GDM1 (cell line): ENCODE data around the gene ZNF777.
"Not testable (repeated sequence)": the region's sequence is repeated elsewhere in the genome, so short reads cannot be mapped to it uniquely, and the experiment has no call there.

Source experiments
- DNase-seq: peaks from one replicate; lab custom pipeline; 2025; lab: John Stamatoyannopoulos, UW

The ZNF777 gene

DNA sequence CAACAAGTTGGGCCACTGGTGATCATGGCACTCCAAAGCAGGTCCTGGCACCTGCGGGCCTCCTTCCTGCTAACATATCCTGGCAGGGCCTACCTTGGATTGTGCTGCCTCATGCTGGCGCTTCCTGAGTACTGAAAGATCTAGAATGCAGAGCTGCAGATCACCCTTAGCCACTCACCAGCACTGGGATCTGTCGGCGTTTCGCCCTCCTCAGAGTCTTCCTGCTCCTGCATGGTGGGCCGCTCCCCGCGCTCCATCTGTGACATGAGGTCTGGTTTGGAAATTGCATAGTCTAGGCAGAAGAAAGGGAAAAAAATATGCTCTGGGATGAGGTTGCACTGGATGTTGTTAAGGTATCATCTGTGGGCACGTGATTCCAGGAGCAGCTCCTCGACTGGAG is 10.0 kb downstream of the ZNF777 start:
- DNase-seq, result no peak

DNA sequence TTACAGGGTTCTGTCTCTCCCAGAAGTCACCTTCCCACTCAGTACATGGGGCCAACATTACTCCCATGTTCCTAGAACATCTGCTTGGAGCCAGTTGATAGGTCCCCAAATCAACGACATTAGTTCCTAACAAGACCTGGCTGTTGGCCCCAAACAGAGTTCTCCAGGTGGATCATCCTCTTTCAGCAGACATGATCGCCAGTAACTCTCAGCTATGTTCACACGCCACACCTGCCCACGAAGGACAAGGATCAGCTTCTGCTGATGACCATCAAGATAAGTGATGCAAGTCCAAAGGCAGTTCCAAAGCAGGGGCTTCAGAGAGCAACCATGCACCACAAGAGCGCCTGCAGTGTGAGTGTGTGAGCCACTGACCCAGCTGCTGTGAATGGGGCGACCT is 11.0 kb downstream of the ZNF777 start:
- no peak for DNase-seq

DNA sequence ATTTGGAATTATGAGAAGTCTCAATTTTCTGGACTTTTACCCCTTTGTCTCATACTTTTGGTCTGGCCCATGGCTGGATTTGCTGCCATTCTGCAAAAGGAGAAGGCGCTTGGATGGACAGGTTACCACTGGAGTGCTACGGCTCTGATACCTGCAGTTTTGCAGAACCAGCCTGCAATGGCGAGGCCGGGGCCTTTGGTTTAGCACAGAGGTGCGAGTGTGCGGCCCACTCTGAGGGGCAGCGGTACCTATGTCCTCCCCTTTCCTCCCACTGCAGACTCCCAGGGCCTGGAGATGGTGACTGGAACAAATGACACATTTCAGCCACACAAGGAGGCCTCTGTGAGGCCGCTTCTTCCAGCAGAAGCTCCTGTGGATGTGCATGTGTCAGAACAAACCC is 11.9 kb downstream of the ZNF777 start:
- DNase-seq, result no peak

DNA sequence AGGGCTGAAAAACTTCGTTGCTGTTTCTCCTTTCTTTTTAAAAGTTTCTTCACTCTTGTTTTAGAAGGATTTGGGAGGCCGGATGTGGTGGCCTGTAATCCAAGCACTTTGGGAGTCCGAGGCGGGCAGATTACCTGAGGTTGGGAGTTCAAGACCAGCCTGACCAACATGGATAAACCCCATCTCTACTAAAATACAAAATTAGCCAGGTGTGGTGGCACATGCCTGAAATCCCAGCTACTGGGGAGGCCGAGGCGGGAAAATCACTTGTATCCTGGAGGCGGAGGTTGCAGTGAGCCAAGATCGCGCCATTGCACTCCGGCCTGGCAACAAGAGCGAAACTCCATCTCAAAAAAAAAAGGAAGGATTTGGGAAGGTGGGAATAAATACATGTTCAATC is 14.8 kb downstream of the ZNF777 start:
- not testable (repeated sequence) for DNase-seq

DNA sequence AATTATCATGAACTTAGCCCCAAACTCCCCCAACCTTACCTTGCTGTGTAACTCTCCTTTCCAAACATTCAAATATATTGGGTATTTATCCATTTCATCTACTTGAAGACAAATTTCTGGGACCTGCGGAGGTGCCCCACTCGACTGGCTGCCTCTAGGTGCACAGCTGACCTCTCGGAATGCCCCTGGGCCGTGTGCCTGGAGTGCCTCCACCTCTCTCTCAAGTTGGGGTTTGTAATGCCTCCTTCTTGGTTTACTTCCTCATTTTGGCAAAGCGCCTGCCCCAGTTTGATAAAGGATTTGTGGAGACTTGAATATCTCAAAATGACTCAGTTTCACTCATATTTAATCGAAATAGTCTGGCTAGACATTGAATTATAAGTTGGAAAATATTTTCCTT is 16.6 kb downstream of the ZNF777 start:
- no peak for DNase-seq

DNA sequence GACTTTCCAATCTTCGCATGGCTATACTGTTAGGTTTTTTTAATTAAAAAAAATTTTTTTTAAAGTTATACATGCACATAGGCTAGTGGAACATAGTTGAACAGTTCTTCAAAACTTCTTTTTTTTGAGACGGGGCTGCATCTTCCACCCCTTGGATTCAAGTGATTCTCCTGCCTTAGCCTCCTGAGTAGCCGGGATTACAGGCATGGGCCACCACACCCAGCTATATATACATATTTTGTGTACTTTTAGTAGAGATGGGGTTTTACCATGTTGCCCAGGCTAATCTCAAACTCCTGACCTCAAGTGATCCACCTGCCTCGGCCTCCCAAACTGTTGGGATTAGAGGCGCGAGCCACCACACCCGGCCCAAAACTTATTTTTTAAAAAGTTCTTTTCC is 17.3 kb downstream of the ZNF777 start:
- DNase-seq, result no peak

DNA sequence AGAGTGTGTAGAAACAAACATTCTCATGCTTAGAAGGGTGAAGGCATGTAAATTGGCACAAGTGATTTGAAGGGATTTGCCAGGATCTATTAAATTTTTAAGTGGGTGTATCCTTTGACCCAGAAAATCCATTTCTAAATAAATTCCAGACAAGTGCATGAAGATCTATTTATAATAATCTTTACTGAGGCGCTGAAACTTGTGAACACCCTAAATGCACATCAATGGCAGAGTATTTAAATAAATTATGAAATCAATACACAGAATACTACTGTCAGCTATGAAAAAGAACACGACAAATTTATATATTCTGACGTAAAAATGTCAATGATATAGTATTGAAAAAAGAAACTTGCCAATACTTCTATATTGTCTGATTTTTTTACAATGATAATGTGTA is 17.9 kb downstream of the ZNF777 start:
- DNase-seq, result no peak

DNA sequence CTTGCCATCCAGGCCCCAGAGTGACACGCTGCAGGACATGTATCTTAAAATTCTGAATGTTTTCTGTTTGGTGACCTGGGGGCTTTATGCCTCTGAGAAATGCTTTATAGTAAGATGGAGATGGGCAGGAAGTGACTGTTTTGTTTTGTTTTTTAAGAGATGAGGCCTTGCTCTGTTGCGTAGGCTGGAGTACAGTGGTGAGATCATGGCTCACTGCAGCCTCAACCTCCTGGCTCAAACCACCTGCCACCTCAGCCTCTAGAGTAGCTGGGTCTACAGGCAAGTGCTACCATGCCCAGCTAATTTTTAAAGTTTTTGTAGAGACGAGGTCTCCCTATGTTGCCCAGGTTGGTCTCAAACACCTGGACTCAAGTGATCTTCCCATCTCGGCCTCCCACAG is 20.6 kb downstream of the ZNF777 start:
- DNase-seq, result no peak

DNA sequence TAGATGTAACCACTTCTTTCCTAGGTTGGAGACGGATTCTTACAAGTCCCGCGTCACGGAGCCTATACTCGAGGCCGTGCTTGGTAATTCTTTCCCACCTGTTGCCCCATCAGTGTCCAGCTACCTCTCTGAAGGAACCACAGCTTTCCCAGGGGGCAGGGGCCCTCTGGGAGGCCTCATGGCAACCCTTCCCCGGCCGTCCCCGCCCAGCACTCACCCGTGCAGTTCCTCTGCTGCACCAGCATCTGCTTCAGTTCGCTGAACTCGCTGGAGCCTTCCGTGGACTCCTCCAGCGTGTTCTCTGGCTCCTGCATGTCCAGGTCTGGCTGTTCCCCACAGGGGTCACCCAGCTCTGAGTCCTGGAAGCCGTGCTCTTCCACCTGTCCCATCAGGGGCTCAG is 24.5 kb downstream of the ZNF777 start:
- no peak for DNase-seq

DNA sequence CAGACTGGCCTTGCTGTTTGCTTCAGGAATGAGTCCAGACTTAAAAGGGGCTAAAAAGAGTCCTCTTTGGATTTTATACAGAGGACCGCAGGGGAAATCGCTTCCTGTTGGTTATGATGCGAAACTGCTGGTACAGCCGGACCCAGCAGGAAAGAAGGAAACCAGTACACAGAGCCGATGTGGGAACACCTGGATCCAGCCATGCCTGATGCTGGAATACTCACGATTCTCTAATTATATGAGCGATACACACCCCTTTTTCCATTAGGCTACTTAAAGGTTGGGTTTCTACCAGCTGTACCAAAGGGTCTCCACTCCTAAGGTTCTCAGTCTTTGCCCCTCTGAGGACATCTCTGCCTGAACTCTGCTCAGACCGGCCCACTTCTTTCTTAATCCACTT is 27.7 kb downstream of the ZNF777 start:
- DNase-seq, result no peak

DNA sequence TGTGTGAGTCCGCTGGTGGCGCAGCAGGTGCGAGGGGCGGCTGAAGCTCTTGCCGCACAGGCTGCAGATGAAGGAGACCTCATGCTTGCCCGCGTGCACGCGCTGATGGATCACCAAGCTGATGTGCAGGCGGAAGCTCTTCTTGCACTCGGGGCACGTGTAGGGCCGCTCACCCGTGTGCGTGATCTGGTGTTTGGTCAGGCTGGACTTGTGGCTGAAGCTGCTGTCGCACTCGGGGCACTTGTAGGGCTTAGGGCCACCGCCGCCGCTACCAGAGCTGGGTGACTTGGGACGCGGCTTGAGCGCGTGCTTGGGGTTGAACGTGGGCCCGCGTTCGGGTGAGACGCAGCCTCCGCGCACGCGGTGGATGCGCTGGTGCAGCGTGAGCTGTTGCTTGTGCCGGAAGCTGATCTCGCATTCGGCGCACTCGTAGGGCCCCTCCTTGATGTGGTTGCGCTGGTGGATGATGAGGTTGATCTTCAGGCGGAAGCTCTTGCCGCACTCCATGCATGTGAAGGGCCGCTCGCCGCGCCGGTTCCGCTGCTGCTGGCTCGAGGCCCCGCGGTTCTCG is 28.7 kb downstream of the ZNF777 start:
- DNase-seq, result no peak

DNA sequence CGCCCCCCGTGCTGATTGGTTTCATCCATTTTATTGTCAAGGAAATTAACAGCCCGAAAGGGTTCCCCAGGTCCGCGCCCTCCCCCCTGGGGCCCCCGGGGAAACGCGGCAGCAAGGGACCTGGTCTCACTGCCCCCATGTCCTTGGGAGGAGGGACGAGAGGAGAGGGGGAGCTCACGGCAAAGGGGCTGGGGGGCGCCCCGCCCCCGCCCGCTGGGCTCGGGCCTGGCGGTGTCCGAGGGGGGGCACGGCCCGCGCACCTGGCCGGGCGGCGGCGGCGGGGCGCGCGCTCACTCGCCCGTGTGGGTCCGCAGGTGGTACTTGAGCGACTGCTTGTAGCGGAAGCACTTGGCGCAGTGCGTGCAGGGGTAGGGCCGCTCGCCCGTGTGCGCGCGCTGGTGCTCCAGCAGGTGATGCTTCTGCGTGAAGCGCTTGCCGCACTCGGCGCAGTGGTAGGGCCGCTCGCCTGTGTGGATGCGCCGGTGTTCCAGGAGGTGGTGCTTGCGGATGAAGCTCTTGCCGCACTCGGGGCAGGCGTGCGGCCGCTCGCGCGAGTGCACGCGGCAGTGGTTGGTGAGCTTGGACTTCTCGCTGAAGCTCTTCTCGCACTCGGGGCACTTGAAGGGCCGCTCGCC is 29.3 kb downstream of the ZNF777 start:
- DNase-seq, result no peak

DNA sequence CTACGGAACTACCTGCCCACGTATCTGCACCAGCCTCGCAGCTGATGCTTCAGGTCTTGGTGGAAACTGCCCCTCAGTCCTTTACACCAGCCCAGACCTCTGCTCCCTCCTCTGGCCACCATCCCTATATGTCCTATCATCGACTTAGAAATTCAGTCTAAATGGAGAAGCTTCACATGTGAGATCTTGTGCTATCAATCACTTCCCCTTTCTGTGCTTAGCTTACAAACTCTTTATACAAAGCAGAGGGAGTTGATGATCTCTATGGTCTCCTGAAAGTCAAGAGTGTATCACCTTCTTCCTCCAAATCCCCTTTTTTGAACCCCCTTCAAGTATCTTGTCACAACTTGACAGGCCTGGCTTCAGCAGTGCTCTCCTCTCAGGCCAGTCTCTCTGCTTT is 30.7 kb downstream of the ZNF777 start:
- DNase-seq, result no peak

DNA sequence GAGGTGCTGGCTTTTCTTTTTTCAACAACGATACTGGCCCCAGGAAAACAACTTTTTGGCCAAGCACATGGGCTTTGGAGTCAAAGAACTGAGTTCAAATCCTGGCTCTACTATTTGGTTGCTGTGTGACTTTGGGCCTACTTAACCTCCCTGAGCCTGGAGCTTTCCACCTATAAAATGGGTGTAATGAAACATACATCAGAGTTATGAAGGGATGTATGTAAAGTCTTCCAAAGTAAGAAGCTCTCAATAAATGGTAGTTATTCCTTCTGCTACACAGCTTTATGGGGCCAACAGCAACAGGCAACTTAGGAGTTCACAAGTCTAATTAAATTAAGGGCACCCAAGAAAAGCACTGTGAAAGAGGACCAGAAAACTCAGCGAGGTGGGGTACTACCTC is 33.0 kb downstream of the ZNF777 start:
- DNase-seq, result no peak

DNA sequence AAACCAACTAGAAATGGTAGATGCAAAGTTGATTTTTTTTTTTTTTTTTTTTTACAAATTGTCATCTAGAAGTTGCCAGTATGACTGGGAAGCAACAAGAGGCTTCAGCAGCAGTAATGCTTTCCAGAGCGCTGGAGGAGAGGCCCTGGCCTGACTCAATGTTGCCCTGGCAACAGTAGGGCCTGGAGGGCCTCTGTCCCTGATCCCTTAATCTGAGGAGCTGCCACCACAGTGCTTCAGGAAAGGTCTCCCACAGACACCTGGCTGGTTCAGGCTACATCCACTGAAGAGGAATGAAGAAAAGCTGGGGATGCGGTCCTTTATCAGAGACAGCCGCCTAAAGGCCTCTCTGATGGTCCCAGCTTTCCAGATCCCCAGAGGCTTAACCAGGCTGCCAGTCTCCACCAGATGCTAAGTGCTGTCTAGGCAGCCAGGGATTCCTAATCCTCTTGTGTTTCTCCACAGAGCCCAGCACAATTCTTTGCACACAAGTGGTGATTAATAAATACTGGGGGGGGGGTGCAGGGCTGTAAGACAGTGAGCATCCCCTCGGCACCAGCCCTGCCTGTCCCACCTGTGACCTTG is 33.7 kb downstream of the ZNF777 start:
- no peak for DNase-seq

DNA sequence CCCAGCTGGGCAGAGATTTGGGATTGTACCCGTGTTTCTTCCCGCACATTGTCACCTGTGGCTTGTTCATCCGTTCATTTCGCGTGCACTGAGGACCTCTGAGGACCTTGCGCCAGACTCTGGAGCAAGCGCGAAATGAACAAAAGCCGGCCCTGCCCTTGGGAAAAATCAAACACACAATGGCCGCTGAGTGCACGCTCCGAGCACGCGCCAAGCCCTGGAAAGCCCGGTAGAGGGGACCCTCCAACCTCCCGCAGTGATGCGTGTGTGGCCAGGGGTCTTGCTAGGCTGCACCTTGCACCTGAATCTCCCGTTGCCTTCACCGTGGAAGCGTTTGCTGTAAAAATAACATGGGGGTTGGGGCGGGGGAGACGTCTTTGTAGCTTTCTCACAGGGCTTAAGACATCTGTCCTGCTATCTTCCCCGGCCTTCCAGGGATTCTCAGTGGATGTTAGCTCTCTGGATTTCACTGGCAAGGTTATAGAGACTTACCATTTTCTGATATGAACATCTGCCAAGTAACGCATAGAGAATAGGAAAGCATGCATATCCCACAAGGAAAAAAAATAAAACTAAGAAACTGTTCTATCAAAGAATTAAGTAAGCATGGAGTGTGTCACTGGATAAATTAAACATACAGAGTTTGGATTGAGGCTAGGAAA is 37.3 kb downstream of the ZNF777 start:
- DNase-seq, result no peak

DNA sequence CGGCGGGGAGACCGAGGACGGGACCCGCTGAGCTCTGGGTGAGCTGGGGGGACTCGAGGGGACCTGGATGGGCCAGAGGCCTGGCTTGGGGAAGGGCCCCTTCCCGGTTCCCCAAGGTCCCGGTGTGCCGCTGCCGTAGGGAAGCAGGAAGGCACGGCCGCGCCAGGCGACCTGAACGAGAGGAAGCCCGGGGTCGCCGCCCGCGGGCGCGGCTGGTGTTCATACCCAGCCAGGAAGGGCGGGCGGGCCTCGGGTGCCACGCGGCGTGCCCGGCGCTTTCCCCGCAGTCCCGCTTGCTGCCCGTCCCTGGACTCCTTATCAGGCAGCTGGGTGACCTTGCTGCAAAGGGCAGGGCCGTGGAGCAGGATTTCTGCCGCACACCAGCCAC is 38.0 kb downstream of the ZNF777 start:
- DNase-seq, result no peak

DNA sequence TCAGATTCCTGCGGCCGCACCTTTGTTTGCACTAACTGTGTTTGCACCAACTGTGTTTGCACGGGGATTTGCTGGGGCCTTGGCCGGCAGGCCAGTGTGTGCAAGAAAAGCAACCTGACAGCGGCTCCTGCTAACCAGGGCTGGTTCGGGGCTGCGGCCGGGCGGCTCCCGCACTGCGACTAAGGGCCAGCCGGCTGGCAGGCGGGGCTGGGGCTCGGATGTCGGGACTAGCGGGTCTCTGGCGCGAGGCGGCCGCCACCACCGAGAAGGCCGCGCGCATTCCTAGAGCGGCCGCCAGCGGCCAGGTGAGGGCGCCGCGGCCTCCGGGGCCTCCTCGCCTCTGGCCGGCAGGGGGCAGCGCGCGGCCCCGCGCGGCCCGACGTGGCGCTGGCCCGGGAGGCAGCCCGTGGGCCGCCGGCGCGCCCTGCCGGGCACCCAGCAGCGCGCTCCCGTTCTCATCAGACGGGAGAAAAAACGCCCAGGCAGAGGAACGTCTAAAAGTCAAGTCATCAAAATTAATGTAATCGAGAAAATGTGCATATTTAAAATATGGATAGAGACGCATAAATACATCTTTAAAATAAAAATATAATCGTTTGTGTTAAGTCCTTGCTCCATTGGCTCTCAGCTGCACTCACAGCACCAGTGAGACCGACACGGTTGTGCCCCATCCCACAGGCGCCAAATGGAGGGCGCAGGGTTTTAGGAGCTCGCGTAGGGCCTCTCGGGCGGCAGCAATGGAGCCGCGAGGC is 38.5 kb downstream of the ZNF777 start:
- peak; percentile 42 for DNase-seq

DNA sequence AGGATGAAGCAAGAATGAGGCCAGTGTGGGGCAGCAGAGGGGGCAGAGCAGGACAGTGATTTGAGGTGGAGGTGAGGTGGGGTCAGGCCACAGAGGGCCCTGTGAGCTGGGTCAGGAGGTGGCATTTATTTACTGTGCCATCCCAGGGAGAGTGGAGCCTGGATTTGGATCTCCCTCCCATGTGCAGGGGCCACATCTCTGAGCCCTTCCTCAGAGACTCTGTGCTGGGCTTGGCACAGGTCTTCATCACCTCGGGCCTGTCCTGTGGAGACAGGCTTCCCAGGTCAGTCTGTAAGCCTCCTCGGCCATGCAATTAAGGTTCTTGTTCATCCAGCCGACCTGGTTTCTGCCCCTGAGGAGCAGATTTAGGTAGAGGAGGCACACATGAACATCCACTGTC is 40.9 kb downstream of the ZNF777 start:
- DNase-seq, result no peak

DNA sequence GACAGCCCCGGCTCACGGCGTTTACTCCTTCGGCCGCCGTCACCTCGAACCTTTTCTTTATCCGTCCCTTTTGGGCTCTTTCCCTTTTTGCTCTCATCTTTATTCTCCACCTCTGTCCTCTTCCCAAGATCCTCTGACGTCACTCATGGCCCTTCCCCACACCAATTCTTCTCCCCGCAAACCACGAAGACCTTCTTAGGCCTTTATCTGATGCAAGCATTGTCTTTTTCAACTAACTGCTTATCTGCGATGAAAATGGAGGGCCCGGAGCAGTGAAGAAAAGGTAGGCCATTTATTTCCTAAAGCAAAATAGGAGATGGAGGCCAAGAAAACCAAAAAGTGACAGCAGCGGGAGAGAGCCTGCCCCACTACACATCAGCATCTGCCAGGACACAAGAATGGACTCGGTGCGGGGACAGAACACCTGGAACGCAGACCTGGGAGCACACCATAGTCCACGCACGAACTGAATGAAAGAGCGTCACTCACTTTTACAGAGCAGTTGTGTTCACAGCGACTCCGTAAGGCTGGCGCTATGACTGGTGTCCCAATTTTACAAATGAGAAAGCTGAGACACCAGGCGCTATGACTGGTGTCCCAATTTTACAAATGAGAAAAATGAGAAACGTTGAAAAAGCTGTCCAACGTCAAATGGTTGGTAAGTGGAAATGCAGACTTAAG is 45.3 kb downstream of the ZNF777 start:
- DNase-seq, result no peak

DNA sequence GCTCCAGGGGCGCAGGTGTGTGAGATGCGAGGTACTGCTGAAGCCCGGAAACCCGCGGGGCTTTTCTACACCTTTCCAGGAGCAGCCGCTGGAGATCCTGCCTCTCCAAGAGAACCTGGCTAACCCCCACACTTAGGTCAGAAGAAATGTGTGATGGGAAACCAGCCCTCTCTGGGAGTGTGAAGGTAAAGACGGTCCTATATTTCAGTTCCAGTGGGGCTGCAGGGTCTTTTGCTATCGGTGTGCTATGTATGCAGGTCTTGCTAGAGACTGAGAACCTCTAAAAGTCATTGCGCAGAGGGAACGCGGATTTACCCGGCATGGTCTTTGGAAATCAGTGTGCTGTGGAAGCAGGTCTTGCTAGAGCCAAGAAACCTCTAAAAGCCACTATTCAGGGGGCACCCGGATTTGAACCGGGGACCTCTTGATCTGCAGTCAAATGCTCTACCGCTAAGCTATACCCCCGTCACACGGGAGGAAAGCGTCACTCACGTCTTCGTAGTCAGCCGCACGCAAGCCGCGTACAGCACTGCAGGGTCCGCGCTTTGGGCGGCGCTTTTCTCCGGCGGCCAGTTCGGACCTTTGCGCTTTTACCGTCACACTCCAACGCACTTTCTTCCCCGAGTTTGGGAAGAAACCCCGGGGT is 46.0 kb downstream of the ZNF777 start:
- no peak for DNase-seq

DNA sequence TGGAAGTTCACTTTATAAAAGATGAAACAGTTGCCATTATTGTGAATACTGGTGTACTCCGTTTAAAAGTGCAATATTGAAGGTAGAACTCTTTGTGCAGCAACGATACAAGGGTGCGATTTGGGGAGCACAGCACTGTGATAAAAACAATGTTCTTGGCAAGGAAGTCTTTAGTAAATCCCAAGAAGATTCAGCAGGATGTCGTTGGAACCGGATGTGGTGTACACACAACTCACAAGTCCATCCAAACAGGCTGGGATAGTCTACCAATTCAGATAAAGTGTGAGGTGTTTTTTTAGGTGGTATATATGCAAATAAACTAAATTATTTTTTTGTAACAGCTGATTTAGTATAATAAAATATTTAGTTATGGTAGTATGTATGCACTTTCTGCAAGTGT is 46.7 kb downstream of the ZNF777 start:
- no peak for DNase-seq
